ENCODE data around the gene COX7B. TPM values are rescaled to one million over a fixed set of nuclear protein-coding genes. Genes with fewer than 3 reads are reported as not detected.
"Not testable (repeated sequence)": the region's sequence is repeated elsewhere in the genome, so short reads cannot be mapped to it uniquely, and the experiment has no call there.

COX7B gene
- polyA plus RNA-seq, 1 donor (not counting 4 experiments of a cell fraction or from before 2014, with no cell fraction given), result 1,116 TPM

DNA sequence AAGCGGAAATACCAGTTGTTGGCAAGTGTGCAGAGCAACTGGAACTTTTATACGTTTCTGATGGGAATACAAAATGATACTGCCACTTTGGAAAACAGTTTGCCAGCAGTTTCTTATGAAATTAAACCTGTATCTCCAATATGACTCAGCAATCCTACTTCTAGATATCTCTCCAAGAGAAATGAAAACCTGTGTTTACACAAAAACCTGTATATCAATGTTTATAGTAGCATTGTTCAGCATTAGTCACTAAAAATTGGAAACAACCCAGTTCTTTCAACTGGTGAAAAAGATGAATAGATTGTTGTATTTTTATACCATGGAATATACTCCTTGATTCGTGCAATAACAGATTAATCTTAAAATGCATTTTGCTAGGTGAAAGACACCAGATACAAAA, 38.0 kb downstream of the COX7B start:
- no peak overlapping the region for H3K4me3 ChIP-seq (ENCODE audit: control insufficient read depth in 2 of 3, extremely low read depth in 1 of 3, insufficient read depth in 2 of 3, low read depth in 1 of 3, low read length in 3 of 3)
- no peaks in the 10 kb centered on the region for H3K9me3 ChIP-seq (ENCODE audit: control insufficient read depth, low read depth, low read length)
- H3K36me3 ChIP-seq (ENCODE audit: control insufficient read depth in 2 of 2, extremely low read depth in 1 of 2, insufficient read depth in 2 of 2, low read length in 2 of 2), result no peaks in the 10 kb centered on the region
- H2AFZ ChIP-seq (ENCODE audit: control insufficient read depth, low read length), result no peak overlapping the region
- no peaks in the 10 kb centered on the region for H3K27me3 ChIP-seq (ENCODE audit: control insufficient read depth, extremely low read depth, insufficient read depth, low read length)
- no peaks in the 10 kb centered on the region for H4K20me1 ChIP-seq (ENCODE audit: control insufficient read depth, extremely low read depth, insufficient read depth, low read length)
- no peak for FAIRE-seq
- no peak overlapping the region for H3K4me2 ChIP-seq (ENCODE audit: control insufficient read depth, extremely low read depth, insufficient read depth, low read depth, low read length)
- H3K27ac ChIP-seq (ENCODE audit: control insufficient read depth, insufficient read depth, low read length), result no peak overlapping the region
- TF ChIP-seq, protein P1, sequence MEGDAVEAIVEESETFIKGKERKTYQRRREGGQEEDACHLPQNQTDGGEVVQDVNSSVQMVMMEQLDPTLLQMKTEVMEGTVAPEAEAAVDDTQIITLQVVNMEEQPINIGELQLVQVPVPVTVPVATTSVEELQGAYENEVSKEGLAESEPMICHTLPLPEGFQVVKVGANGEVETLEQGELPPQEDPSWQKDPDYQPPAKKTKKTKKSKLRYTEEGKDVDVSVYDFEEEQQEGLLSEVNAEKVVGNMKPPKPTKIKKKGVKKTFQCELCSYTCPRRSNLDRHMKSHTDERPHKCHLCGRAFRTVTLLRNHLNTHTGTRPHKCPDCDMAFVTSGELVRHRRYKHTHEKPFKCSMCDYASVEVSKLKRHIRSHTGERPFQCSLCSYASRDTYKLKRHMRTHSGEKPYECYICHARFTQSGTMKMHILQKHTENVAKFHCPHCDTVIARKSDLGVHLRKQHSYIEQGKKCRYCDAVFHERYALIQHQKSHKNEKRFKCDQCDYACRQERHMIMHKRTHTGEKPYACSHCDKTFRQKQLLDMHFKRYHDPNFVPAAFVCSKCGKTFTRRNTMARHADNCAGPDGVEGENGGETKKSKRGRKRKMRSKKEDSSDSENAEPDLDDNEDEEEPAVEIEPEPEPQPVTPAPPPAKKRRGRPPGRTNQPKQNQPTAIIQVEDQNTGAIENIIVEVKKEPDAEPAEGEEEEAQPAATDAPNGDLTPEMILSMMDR (optimal IDR thresholded peaks at IDR 0.05 in 1 of 3, IDR thresholded peaks at IDR 0.05 in 1 of 3, conservative IDR thresholded peaks at IDR 0.05 in 1 of 3; ENCODE audit: extremely low read depth in 1 of 3, insufficient read depth in 2 of 3, low read length in 3 of 3), result no peak
- TF ChIP-seq EZH2 (IDR thresholded peaks at IDR 0.05; ENCODE audit: low read length), result no peak
- dilution Hi-C loops (cut with MboI; ENCODE audit: extremely low pct_ligation_motif_present, low sequenced_read_pairs), result no loop called here
- H3K9me1 ChIP-seq (ENCODE audit: control insufficient read depth, extremely low read depth, insufficient read depth, low read length), result no peaks in the 10 kb centered on the region
- H3K4me1 ChIP-seq (ENCODE audit: control insufficient read depth, extremely low read depth, insufficient read depth, low read length), result no peaks in the 10 kb centered on the region
- H3K79me2 ChIP-seq (ENCODE audit: control insufficient read depth, insufficient read depth, low read length), result no peaks in the 10 kb centered on the region
- DNase-seq (ENCODE audit: low read depth, low spot score), result no peak
- no peak overlapping the region for H3K9ac ChIP-seq (ENCODE audit: control insufficient read depth, extremely low read depth, insufficient read depth, low read length)

- no peak overlapping the region for H3K27ac ChIP-seq (ENCODE audit: control insufficient read depth, insufficient read depth, low read length)
- no peak overlapping the region for H3K4me2 ChIP-seq (ENCODE audit: control insufficient read depth, extremely low read depth, insufficient read depth, low read depth, low read length)
- no peak overlapping the region for H3K9ac ChIP-seq (ENCODE audit: control insufficient read depth, extremely low read depth, insufficient read depth, low read length)
- DNase-seq (ENCODE audit: low read depth, low spot score) (no peak), FAIRE-seq (no peak)
- no peaks in the 10 kb centered on the region for H3K79me2 ChIP-seq (ENCODE audit: control insufficient read depth, insufficient read depth, low read length)
- no peaks in the 10 kb centered on the region for H3K27me3 ChIP-seq (ENCODE audit: control insufficient read depth, extremely low read depth, insufficient read depth, low read length)
- H4K20me1 ChIP-seq (ENCODE audit: control insufficient read depth, extremely low read depth, insufficient read depth, low read length), result no peaks in the 10 kb centered on the region
- H3K9me1 ChIP-seq (ENCODE audit: control insufficient read depth, extremely low read depth, insufficient read depth, low read length), result no peaks in the 10 kb centered on the region
- dilution Hi-C loops (cut with MboI; ENCODE audit: extremely low pct_ligation_motif_present, low sequenced_read_pairs), result no loop called here
- TF ChIP-seq, protein P1 (optimal IDR thresholded peaks at IDR 0.05 in 1 of 3, IDR thresholded peaks at IDR 0.05 in 1 of 3, conservative IDR thresholded peaks at IDR 0.05 in 1 of 3; ENCODE audit: extremely low read depth in 1 of 3, insufficient read depth in 2 of 3, low read length in 3 of 3), result no peak
- no peak for TF ChIP-seq EZH2 (IDR thresholded peaks at IDR 0.05; ENCODE audit: low read length)
- no peak overlapping the region for H2AFZ ChIP-seq (ENCODE audit: control insufficient read depth, low read length)
- no peaks in the 10 kb centered on the region for H3K9me3 ChIP-seq (ENCODE audit: control insufficient read depth, low read depth, low read length)
- no peak overlapping the region for H3K4me3 ChIP-seq (ENCODE audit: control insufficient read depth in 2 of 3, extremely low read depth in 1 of 3, insufficient read depth in 2 of 3, low read depth in 1 of 3, low read length in 3 of 3)
- no peaks in the 10 kb centered on the region for H3K36me3 ChIP-seq (ENCODE audit: control insufficient read depth in 2 of 2, extremely low read depth in 1 of 2, insufficient read depth in 2 of 2, low read length in 2 of 2)
- no peaks in the 10 kb centered on the region for H3K4me1 ChIP-seq (ENCODE audit: control insufficient read depth, extremely low read depth, insufficient read depth, low read length)
Observed at GRCh38 chrX:77938083-77938680, 38.9 kb downstream of the COX7B start.

GRCh38 chrX:77945031-77945430, 45.8 kb downstream of the COX7B start:
- dilution Hi-C loops (cut with MboI; ENCODE audit: extremely low pct_ligation_motif_present, low sequenced_read_pairs), result not testable (repeated sequence)

More at GRCh38 chrX:77945031-77945430, 45.8 kb downstream of the COX7B start:
- FAIRE-seq; H3K27me3 ChIP-seq (ENCODE audit: control insufficient read depth, extremely low read depth, insufficient read depth, low read length); H2AFZ ChIP-seq (ENCODE audit: control insufficient read depth, low read length); H3K4me3 ChIP-seq (ENCODE audit: control insufficient read depth in 2 of 3, extremely low read depth in 1 of 3, insufficient read depth in 2 of 3, low read depth in 1 of 3, low read length in 3 of 3); H3K36me3 ChIP-seq (ENCODE audit: control insufficient read depth in 2 of 2, extremely low read depth in 1 of 2, insufficient read depth in 2 of 2, low read length in 2 of 2); H3K4me1 ChIP-seq (ENCODE audit: control insufficient read depth, extremely low read depth, insufficient read depth, low read length); H3K27ac ChIP-seq (ENCODE audit: control insufficient read depth, insufficient read depth, low read length); H3K9me1 ChIP-seq (ENCODE audit: control insufficient read depth, extremely low read depth, insufficient read depth, low read length); H3K4me2 ChIP-seq (ENCODE audit: control insufficient read depth, extremely low read depth, insufficient read depth, low read depth, low read length); H3K9me3 ChIP-seq (ENCODE audit: control insufficient read depth, low read depth, low read length); H4K20me1 ChIP-seq (ENCODE audit: control insufficient read depth, extremely low read depth, insufficient read depth, low read length); DNase-seq (ENCODE audit: low read depth, low spot score); H3K9ac ChIP-seq (ENCODE audit: control insufficient read depth, extremely low read depth, insufficient read depth, low read length); H3K79me2 ChIP-seq (ENCODE audit: control insufficient read depth, insufficient read depth, low read length): not testable (repeated sequence)

Data from keratinocyte (primary cell).